Measurements from ENCODE around the gene PIEZO2. TPM values are rescaled to one million over a fixed set of nuclear protein-coding genes. Genes with fewer than 3 reads are reported as not detected.

The PIEZO2 gene
- total and polyA plus RNA-seq, 2 of the 8 experiments (the other 6 are each of a cell fraction or from before 2014, with no cell fraction given), result 4.7 to 16.5 TPM

DNA sequence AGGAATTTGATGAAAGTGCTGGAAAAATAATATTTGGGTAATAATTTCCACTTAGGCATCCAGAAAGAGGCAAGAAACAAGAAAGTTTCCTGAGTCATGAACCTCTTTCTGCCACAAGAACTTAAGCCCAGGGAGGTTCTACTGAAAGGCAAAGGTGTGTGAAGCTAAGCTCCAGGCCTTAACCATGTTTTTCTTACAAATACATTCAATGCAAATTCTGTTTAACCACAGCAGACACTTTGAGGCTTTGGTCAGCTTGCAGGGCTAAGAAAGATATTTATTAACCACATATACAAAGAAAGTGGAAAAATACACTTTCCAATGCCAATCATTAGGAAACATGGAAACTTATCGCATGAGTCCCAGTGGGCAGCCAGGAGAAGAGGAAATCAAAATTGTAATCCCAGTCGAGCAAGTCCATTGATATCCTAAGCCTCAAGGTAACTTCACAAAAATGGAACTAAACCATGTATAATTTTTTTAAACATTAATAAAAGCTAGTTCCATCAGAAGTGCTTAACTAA lies 68.3 kb downstream of the PIEZO2 start:
- Histone ChIP-seq H3K9me3 (ENCODE audit: insufficient read depth in 2 of 2, low read depth in 1 of 2, low read length in 1 of 2) (no peaks in the 10 kb centered on the region), H3K36me3 (ENCODE audit: control insufficient read depth in 2 of 4, insufficient read depth in 4 of 4, low read length in 3 of 4) (no peaks in the 10 kb centered on the region), H4K8ac (ENCODE audit: extremely low read depth, insufficient read depth, low read length) (no peak overlapping the region), H2BK12ac (ENCODE audit: low read depth, low read length) (no peak overlapping the region), H3K23me2 (ENCODE audit: low read depth, low read length) (no peaks in the 10 kb centered on the region; the same call in 1 of the 2 replicates), H2BK120ac (replicated peaks; ENCODE audit: low read depth, low read length) (no peak overlapping the region), H3K56ac (replicated peaks; ENCODE audit: insufficient read length, low read depth, low read length) (no peak overlapping the region), H3K4me2 (ENCODE audit: insufficient read depth in 1 of 2, low read depth in 2 of 2, low read length in 2 of 2) (no peak overlapping the region), H3K27me3 (replicated peaks in 1 of 4; ENCODE audit: control insufficient read depth in 3 of 4, extremely low read depth in 1 of 4, insufficient read depth in 3 of 4, low read length in 3 of 4) (no peaks in the 10 kb centered on the region), H2BK5ac (ENCODE audit: low read depth, low read length) (no peak overlapping the region), H2AFZ (ENCODE audit: low read length) (no peak overlapping the region), H3K18ac (ENCODE audit: extremely low read depth, low read length) (no peak overlapping the region), H3K4ac (replicated peaks; ENCODE audit: insufficient read length, low read depth, low read length) (no peak overlapping the region), H3K4me3 (ENCODE audit: extremely low read depth in 1 of 4, insufficient read depth in 2 of 4, low read depth in 3 of 4, low read length in 4 of 4) (no peak overlapping the region), H3K79me1 (ENCODE audit: low read depth, low read length) (no peaks in the 10 kb centered on the region), H2AK5ac (ENCODE audit: low read depth, low read length) (no peak overlapping the region), H4K91ac (replicated peaks; ENCODE audit: insufficient read length, low read length) (no peak overlapping the region), H4K5ac (ENCODE audit: insufficient read length, low read depth, low read length) (no peak overlapping the region), H3K4me1 (replicated peaks in 1 of 4; ENCODE audit: control insufficient read depth in 3 of 4, insufficient read depth in 4 of 4, low read length in 3 of 4) (peaks cover 0 to 3% (median 0%) of the 10 kb centered on the region in 4 experiments; a peak in 1 of 7 replicates), H3K27ac (ENCODE audit: low read depth, low read length) (no peak overlapping the region), H2BK20ac (ENCODE audit: low read length) (no peak overlapping the region), H2BK15ac (ENCODE audit: low read length) (no peak overlapping the region), H3K9ac (replicated peaks in 1 of 4; ENCODE audit: extremely low read depth in 1 of 4, low read depth in 3 of 4, low read length in 3 of 4) (no peak overlapping the region), H3K14ac (ENCODE audit: insufficient read length) (no peak overlapping the region), H3K23ac (ENCODE audit: insufficient read length) (no peak overlapping the region), H4K20me1 (replicated peaks in 1 of 2; ENCODE audit: control insufficient read depth in 1 of 2, insufficient read depth in 2 of 2, low read length in 2 of 2) (peaks cover 0 to 3% of the 10 kb centered on the region in 2 experiments), H3K79me2 (ENCODE audit: control insufficient read depth in 1 of 2, insufficient read depth in 2 of 2, low read length in 2 of 2) (no peaks in the 10 kb centered on the region)
- no peak for DNase-seq (ENCODE audit: low read depth in 1 of 2, low spot score in 2 of 2)
- FAIRE-seq, result no peak
- ChIA-PET CTCF (ENCODE audit: partially characterized antibody) (no interaction called here), POLR2A (ENCODE audit: partially characterized antibody) (no interaction called here)
- 100% methylated on average over 2 of the region's 2 CpGs; no CpG with 5 or more reads in 1 of the 2 experiments for WGBS, 2 experiments (ENCODE audit: extremely low coverage in 1 of 2, insufficient coverage in 1 of 2, insufficient read length in 1 of 2, insufficient replicate concordance in 2 of 2, low coverage in 1 of 2, low lambda C conversion rate in 2 of 2, missing lambda C conversion rate in 1 of 2)
- no peak for TF ChIP-seq RFX5 (IDR thresholded peaks at IDR 0.05; ENCODE audit: borderline replicate concordance, low read depth, low read length)
- no peak for TF ChIP-seq BACH1 (IDR thresholded peaks at IDR 0.05; ENCODE audit: low read length)
- TF ChIP-seq SIN3A (conservative IDR thresholded peaks at IDR 0.05 in 1 of 2, IDR thresholded peaks at IDR 0.05 in 1 of 2; ENCODE audit: low read depth in 1 of 2, low read length in 2 of 2), result no peak
- no peak for TF ChIP-seq SP4 (IDR thresholded peaks at IDR 0.05; ENCODE audit: low read length)
- no peak for TF ChIP-seq KDM5A (IDR thresholded peaks at IDR 0.05; ENCODE audit: low read length)
